GM19452 (cell line): ENCODE results near the gene R3HDML.
"Not testable (repeated sequence)": the region's sequence is repeated elsewhere in the genome, so short reads cannot be mapped to it uniquely, and the experiment has no call there.

Experiments
- ATAC-seq: cut with Tn5 transposase; IDR thresholded peaks from one replicate; pipeline ENCODE4 v1.9.1; 2021; ENCODE audit not compliant: unreplicated experiment

Gene R3HDML

DNA sequence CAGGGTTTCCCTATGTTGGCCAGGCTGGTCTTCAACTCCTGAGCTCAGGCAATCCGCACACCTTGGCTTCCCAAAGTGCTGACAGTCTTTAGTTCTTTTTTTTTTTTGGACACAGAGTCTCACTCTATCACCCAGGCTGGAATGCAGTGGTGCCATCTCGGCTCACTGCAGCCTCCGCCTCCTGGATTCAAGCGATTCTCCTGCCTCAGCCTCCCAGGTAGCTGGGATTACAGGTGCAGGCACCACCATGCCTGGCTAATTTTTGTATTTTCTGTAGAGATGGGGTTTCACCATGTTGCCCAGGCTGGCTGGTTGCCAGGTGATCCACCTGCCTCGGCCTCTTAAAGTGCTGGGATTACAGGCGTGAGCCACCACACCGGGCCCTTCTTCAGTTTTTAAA lies 9.1 kb upstream of the R3HDML start:
- ATAC-seq = not testable (repeated sequence)

GRCh38 chr20:44328428-44328827 lies 8.4 kb upstream of the R3HDML start:
- no peak for ATAC-seq

GRCh38 chr20:44331201-44331600 lies 5.6 kb upstream of the R3HDML start:
- no peak for ATAC-seq

DNA sequence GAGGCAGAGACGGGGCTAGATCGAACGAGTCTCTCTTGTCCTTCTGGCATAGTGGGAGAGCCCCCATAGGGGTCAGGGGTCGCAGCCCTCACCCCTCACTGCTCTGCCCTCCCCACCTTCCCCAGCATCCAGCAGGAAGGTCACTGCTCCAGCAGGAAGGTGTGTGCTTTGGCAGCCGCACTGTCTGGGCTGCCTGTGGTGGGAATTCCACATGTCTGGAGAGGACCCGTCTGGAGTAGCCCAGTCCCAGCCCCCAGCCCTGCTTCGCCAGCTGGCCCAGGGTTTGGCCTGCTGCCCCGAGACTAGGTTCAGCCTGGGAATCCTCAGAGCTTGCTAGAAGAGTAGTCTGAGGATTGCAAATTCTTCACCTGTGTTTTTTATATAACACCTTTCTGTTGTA lies 2.5 kb upstream of the R3HDML start:
- no peak for ATAC-seq

DNA sequence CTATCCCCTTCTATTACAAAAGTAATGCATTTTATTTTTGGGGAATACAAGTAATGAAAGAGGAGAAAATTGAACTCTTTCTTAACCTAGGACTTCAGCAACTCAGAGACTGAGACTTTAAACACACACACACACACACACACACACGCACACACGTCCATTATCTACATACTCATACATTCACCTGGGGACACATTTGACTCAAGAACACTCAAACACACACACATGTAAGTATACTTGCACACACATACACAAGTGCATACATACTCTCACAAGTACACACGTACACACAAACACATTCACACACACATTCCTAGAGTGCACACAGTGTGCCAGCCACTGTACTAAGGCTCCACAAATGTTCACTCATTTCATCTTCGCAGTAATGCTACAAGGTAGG lies 2.1 kb upstream of the R3HDML start:
- ATAC-seq = no peak

DNA sequence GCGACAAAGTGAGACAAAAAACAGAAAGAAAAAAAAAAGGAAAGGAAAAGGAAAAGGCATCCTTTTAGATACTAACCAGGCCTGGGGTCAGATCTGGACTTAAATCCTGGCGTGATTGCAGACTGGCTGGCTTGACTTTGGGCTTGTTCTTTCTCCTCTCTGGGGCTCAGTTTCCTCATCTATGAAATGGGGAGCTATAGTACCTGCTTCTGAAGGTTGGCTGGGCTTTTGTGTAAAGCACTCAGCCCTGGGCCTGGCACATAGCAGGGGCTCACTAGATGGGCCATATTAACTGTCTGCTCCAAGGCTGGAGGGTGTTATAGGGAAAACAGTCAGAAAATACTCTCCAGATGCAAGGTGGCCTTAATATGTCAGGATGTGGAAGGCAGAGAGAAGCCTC lies 1.2 kb upstream of the R3HDML start:
- ATAC-seq = no peak

GRCh38 chr20:44336086-44336485 lies 757 bp upstream of the R3HDML start:
- ATAC-seq = no peak

GRCh38 chr20:44342248-44342647 lies 5.4 kb downstream of the R3HDML start:
- ATAC-seq = no peak

DNA sequence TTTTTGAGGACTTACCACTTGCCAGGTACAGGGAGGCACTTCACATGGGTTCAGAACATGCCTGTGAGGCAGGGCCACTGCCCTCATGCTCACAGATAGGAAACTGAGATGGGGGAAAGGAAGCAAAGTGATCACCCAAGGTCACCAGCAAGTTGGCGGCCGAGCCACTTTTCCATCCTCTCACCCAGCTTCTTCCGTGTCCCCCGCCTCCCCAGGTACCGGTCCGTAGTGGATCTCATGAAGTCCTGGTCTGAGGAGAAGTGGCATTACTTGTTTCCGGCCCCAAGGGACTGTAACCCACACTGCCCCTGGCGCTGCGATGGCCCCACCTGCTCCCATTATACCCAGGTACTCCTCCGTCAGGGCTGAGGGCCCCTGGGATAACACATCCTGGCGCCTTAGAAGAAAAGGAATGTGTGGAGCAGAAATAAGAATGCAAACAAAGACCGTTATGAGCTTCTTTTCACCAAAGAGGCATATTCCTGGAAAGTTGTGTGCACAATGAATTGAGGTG lies 6.4 kb downstream of the R3HDML start:
- no peak for ATAC-seq

- ATAC-seq = no peak
Measured at GRCh38 chr20:44344723-44345122, 7.9 kb downstream of the R3HDML start.

DNA sequence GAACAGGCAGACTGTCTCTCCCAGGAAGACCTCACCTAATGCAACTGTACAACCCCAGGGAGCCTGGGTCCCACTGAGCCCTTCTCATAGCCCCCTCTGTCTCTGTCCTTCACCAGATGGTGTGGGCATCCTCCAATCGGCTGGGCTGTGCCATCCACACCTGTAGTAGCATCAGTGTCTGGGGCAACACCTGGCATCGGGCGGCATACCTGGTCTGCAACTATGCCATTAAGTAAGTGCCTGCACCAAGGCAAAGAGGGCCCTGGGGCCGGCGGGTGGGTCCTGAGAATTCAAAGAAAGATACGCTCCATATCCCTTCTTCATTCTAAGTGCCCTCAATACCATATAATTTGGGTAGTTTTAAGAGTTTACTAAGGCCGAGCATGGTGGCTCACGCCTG lies 8.3 kb downstream of the R3HDML start:
- ATAC-seq = no peak

DNA sequence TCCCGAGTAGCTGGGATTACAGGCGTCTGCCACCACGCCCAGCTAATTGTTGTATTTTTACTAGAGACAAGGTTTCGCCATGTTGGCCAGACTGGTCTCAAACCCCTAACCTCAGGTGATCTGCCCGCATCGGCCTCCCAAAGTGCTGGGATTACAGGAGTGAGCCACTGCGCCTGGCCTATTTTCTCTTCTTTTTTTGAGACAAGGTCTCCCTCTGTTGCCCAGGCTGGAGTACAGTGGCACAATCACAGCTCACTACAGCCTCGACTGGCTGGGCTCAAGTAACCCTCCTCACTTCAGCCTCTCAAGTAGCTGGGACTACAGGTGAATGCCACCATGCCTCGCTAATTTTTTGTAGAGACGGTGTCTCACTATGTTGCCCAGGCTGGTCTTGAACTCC lies 9.1 kb downstream of the R3HDML start:
- not testable (repeated sequence) for ATAC-seq

GRCh38 chr20:44348168-44348659 lies 11.4 kb downstream of the R3HDML start:
- no peak for ATAC-seq

DNA sequence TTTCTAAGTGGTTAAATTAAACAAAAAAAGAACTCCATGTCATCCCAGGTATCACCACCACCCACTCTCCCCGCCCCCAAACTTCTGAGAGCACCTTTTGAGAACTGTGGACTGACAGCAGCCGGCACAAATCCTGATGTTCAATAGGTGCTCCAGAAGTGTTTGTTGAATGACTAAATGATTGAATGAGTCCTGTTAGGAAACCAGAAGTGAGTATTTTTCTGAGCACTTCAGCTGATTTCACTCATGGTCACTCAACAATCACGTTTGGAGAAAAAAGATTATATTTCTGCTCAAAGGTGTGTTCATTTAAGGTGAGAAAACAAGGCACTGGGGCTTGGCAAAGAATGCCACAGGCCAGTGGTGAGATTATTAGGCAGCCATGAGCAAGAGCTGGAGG lies 12.5 kb downstream of the R3HDML start:
- no peak for ATAC-seq

GRCh38 chr20:44350567-44350966 lies 13.7 kb downstream of the R3HDML start:
- ATAC-seq = no peak

DNA sequence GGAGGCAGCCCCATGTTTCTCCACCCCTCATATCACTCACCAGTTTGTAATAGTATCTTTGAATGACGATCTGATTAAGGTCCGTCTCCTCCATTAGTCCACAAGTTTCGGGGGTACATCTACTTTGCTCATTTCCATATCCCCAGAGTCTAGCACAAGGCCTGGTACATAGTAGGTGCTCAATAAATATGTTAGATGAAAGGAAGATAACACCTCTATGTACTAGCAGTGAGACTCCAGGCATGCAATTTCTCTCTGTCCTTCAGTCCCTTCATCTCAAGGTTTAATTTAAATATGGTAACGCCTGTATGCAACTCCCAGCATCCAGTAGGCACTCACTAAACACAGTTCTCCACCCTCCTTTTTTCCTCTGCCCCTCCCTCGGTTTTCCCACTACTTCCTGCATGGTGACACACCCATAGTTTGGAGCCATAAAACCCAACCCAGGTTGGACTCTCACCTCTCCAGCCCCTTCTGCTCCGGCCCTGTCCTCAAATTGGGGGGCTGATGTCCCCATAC lies 18.2 kb downstream of the R3HDML start:
- ATAC-seq = no peak

DNA sequence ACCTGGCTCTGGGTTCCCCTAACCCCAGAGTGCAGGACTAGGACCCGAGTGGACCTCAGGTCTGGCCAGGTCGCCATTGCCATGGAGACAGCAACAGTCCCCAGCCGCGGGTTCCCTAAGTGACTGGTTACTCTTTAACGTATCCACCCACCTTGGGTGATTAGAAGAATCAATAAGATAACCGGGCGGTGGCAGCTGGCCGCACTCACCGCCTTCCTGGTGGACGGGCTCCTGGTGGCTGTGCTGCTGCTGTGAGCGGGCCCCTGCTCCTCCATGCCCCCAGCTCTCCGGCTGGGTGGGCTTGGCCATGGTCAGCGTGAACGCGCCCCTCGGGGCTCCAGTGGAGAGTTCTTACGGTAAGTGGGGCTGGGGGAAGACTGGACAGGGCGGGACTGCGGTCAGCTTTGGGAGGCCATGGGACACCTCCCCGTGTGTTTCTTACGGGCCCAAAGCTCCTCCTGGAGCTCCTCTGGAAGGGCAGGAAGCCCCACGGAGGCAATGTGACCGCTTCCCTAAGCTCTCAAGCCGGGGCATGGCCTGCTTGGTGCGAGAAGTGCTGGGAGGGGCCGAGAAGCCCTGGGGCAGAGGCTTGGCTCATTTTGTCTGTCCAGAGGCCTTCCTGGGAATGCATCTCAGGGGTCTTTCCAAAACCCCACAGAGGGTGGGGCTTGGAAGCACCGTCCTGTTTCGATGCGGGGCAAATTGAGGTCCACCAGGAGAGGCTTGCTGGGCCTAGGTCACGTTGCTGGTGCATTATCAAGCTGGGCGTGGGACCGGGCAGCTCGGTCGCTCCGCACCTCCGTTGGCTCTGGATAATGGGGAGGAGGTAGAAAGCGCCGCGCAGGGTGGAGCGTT lies 18.9 kb downstream of the R3HDML start, which contains the start of gene HNF4A:
TSS of gene HNF4A (plus strand) at position 202 of the 855 bp plus-strand sequence. CDS start at position 308, 106 bp downstream.
- no peak for ATAC-seq

GRCh38 chr20:44356353-44356723 lies 19.5 kb downstream of the R3HDML start:
- no peak for ATAC-seq

GRCh38 chr20:44357020-44357419 lies 20.2 kb downstream of the R3HDML start:
- ATAC-seq = no peak

GRCh38 chr20:44357555-44358125 lies 20.8 kb downstream of the R3HDML start:
- no peak for ATAC-seq

GRCh38 chr20:44358776-44359175 lies 21.9 kb downstream of the R3HDML start:
- no peak for ATAC-seq

DNA sequence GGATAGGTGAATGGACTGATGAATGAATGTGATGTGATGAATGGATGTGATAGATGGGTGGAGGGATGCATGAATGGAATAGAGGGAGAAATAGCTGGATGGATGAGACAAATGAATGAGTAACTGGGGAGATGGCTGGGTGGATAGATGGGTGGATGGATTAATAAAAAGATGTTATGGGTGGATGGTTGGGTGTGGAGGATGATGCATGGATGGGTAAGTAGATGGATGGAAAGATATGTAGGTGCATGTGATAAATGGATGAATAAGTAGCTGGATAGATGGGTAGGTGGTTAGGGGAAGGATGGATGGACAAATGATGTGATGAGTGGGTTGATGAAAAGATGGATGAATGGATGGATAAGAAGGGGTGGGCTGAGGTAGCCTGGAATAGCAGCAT lies 23.4 kb downstream of the R3HDML start:
- ATAC-seq = no peak
